ENCODE measurements around the gene ACTR8.

- TF ChIP-seq ATF2 (CRISPR knock-in tag; IDR thresholded peaks at IDR 0.05; ENCODE audit: borderline replicate concordance, low read depth) (no peak), FOXP4 (CRISPR knock-in tag; IDR thresholded peaks at IDR 0.05) (no peak), MAX (CRISPR knock-in tag; IDR thresholded peaks at IDR 0.05) (no peak), FOXK1 (CRISPR knock-in tag; IDR thresholded peaks at IDR 0.05) (no peak), ATF6 (CRISPR knock-in tag; IDR thresholded peaks at IDR 0.05) (no peak), CTCF (IDR thresholded peaks at IDR 0.05) (no peak)
These were observed 20.8 kb upstream of the ACTR8 start for GRCh38 chr3:53902711-53903110.

Measured in WTC11 (cell line).